Measurements from ENCODE around the gene ANKRD52. TPM values are rescaled to one million over a fixed set of nuclear protein-coding genes. Genes with fewer than 3 reads are reported as not detected.

ANKRD52 gene
- total and polyA plus RNA-seq, 9 of the 15 experiments (the other 6 are each of a cell fraction or from before 2014, with no cell fraction given) = 0.52 to 46.8 (median 7.9) TPM

DNA sequence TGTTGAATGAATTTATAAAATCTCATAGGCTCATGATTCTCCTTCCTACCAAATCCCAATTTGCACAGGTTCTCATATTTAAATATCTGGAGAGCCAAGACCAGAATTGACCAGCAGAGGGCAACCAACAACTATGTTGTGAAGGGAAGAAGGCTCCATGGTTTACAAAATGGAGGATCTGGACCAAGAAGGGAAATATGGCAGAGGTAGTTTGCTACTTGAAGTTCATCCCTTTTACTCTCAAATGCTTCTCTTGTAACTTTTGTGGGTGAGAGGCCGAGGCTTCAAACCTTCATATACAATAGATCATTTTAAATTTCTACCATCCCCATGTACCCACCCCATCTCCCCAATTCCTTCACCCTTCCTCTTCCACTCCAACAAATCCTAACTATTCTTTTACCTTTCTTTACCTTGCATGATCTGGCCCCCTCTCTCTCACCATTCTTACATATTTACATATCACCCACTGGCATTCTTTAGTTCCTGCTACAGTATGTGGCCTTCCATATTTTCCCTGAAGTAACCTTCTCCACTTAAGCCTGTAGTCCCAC is 65.1 kb downstream of the ANKRD52 start (continued):
- TF ChIP-seq, protein P1, sequence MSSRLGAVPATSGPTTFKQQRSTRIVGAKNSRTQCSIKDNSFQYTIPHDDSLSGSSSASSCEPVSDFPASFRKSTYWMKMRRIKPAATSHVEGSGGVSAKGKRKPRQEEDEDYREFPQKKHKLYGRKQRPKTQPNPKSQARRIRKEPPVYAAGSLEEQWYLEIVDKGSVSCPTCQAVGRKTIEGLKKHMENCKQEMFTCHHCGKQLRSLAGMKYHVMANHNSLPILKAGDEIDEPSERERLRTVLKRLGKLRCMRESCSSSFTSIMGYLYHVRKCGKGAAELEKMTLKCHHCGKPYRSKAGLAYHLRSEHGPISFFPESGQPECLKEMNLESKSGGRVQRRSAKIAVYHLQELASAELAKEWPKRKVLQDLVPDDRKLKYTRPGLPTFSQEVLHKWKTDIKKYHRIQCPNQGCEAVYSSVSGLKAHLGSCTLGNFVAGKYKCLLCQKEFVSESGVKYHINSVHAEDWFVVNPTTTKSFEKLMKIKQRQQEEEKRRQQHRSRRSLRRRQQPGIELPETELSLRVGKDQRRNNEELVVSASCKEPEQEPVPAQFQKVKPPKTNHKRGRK (tag; IDR thresholded peaks at IDR 0.05) = no peak
- TF ChIP-seq, protein P2, sequence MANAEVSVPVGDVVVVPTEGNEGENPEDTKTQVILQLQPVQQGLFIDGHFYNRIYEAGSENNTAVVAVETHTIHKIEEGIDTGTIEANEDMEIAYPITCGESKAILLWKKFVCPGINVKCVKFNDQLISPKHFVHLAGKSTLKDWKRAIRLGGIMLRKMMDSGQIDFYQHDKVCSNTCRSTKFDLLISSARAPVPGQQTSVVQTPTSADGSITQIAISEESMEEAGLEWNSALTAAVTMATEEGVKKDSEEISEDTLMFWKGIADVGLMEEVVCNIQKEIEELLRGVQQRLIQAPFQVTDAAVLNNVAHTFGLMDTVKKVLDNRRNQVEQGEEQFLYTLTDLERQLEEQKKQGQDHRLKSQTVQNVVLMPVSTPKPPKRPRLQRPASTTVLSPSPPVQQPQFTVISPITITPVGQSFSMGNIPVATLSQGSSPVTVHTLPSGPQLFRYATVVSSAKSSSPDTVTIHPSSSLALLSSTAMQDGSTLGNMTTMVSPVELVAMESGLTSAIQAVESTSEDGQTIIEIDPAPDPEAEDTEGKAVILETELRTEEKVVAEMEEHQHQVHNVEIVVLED (CRISPR knock-in tag; IDR thresholded peaks at IDR 0.05) = no peak
- TF ChIP-seq ZNF766 (CRISPR knock-in tag; conservative IDR thresholded peaks at IDR 0.05) = 0 out of 2 replicates have a peak, but pooled peaks have one; percentile 37
- TF ChIP-seq, protein P3, sequence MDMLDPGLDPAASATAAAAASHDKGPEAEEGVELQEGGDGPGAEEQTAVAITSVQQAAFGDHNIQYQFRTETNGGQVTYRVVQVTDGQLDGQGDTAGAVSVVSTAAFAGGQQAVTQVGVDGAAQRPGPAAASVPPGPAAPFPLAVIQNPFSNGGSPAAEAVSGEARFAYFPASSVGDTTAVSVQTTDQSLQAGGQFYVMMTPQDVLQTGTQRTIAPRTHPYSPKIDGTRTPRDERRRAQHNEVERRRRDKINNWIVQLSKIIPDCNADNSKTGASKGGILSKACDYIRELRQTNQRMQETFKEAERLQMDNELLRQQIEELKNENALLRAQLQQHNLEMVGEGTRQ (CRISPR knock-in tag; IDR thresholded peaks at IDR 0.05) = no peak
- peak; percentile 90 for TF ChIP-seq KAT8 (IDR thresholded peaks at IDR 0.05; ENCODE audit: low read depth)
- TF ChIP-seq BMI1 (IDR thresholded peaks at IDR 0.05; ENCODE audit: low read length) = no peak
- TF ChIP-seq, protein P4, sequence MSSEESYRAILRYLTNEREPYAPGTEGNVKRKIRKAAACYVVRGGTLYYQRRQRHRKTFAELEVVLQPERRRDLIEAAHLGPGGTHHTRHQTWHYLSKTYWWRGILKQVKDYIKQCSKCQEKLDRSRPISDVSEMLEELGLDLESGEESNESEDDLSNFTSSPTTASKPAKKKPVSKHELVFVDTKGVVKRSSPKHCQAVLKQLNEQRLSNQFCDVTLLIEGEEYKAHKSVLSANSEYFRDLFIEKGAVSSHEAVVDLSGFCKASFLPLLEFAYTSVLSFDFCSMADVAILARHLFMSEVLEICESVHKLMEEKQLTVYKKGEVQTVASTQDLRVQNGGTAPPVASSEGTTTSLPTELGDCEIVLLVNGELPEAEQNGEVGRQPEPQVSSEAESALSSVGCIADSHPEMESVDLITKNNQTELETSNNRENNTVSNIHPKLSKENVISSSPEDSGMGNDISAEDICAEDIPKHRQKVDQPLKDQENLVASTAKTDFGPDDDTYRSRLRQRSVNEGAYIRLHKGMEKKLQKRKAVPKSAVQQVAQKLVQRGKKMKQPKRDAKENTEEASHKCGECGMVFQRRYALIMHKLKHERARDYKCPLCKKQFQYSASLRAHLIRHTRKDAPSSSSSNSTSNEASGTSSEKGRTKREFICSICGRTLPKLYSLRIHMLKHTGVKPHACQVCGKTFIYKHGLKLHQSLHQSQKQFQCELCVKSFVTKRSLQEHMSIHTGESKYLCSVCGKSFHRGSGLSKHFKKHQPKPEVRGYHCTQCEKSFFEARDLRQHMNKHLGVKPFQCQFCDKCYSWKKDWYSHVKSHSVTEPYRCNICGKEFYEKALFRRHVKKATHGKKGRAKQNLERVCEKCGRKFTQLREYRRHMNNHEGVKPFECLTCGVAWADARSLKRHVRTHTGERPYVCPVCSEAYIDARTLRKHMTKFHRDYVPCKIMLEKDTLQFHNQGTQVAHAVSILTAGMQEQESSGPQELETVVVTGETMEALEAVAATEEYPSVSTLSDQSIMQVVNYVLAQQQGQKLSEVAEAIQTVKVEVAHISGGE (CRISPR knock-in tag; IDR thresholded peaks at IDR 0.05) = no peak
- no peak for TF ChIP-seq ZSCAN29 (IDR thresholded peaks at IDR 0.05)
- TF ChIP-seq, protein P5, sequence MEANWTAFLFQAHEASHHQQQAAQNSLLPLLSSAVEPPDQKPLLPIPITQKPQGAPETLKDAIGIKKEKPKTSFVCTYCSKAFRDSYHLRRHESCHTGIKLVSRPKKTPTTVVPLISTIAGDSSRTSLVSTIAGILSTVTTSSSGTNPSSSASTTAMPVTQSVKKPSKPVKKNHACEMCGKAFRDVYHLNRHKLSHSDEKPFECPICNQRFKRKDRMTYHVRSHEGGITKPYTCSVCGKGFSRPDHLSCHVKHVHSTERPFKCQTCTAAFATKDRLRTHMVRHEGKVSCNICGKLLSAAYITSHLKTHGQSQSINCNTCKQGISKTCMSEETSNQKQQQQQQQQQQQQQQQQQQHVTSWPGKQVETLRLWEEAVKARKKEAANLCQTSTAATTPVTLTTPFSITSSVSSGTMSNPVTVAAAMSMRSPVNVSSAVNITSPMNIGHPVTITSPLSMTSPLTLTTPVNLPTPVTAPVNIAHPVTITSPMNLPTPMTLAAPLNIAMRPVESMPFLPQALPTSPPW (CRISPR knock-in tag; IDR thresholded peaks at IDR 0.05) = peak; percentile 31; the same call in 1 of the 2 replicates
- TF ChIP-seq, protein P6, sequence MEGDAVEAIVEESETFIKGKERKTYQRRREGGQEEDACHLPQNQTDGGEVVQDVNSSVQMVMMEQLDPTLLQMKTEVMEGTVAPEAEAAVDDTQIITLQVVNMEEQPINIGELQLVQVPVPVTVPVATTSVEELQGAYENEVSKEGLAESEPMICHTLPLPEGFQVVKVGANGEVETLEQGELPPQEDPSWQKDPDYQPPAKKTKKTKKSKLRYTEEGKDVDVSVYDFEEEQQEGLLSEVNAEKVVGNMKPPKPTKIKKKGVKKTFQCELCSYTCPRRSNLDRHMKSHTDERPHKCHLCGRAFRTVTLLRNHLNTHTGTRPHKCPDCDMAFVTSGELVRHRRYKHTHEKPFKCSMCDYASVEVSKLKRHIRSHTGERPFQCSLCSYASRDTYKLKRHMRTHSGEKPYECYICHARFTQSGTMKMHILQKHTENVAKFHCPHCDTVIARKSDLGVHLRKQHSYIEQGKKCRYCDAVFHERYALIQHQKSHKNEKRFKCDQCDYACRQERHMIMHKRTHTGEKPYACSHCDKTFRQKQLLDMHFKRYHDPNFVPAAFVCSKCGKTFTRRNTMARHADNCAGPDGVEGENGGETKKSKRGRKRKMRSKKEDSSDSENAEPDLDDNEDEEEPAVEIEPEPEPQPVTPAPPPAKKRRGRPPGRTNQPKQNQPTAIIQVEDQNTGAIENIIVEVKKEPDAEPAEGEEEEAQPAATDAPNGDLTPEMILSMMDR (IDR thresholded peaks at IDR 0.05 in 2 of 3, conservative IDR thresholded peaks at IDR 0.05 in 1 of 3; ENCODE audit: insufficient read depth in 2 of 3, low read depth in 1 of 3, low read length in 3 of 3) = peak; percentile 82 to 98 (median 82)

Measured in K562 (cell line).